A549 (cell line): ENCODE data around the gene IL23R. TPM values are rescaled to one million over a fixed set of nuclear protein-coding genes. Genes with fewer than 3 reads are reported as not detected.

Source experiments
- ATAC-seq, 2 experiments: fragments of 200-7000 bp in 1 of 2; fragments of >200 bp in 1 of 2; cut with Nextera tagmentation in 1 of 2; cut with Tn5 transposase in 1 of 2; 3 replicates each; pipeline versions ENCODE4 v1.8.0 to v1.9.1; 2018 to 2020; ENCODE audit warnings: mild to moderate bottlenecking in 1 of 2, moderate library complexity in 1 of 2
- CTCF ChIA-PET: fragments of 300-600 bp; sonication (Branson Sonifier 250); formaldehyde crosslinking; extraction: SDS; loops from one replicate; lab custom pipeline; 2021; ENCODE audit warnings: antibody characterized with exemption, inconsistent platforms; lab: Yijun Ruan, JAX
- POLR2A ChIA-PET: fragments of 350-600 bp; formaldehyde crosslinking; extraction: SDS; loops from one replicate; lab custom pipeline; 2021; ENCODE audit warnings: antibody characterized with exemption, inconsistent platforms; lab: Yijun Ruan, JAX
- DNase-seq, 2 experiments: peaks; one replicate each; pipeline versions ENCODE4 v3.0.0 to v3.0.0-alpha.2; 2011 to 2016; ENCODE audit warnings: low read depth in 1 of 2, low spot score in 1 of 2
- FAIRE-seq: peaks from 2 replicates; lab custom pipeline; 2011; peaks lifted over from hg19 to GRCh38; lab: Jason Lieb, UNC
- H3K27ac ChIP-seq, 2 experiments: fragments of >200 bp; sonication (Bioruptor Twin); formaldehyde crosslinking; 3 replicates each; pipeline ENCODE4 v1.5.1; 2016 to 2017
- H3K4me1 ChIP-seq: fragments of >200 bp; sonication (Bioruptor Twin); formaldehyde crosslinking; 3 replicates; pipeline ENCODE4 v1.6.1; 2016
- H3K4me2 ChIP-seq: fragments of >200 bp; sonication (Bioruptor Twin); formaldehyde crosslinking; 3 replicates; pipeline ENCODE4 v1.6.1; 2016
- H3K4me3 ChIP-seq: fragments of >200 bp; sonication (Bioruptor Twin); formaldehyde crosslinking; 3 replicates; pipeline ENCODE4 v1.5.1; 2016
- H3K9me3 ChIP-seq: fragments of >200 bp; sonication (Bioruptor Twin); formaldehyde crosslinking; 3 replicates; pipeline ENCODE4 v1.6.1; 2016
- BCL3 ChIP-seq: fragments of >200 bp; sonication (Bioruptor Twin); formaldehyde crosslinking; IDR thresholded peaks from 3 replicates; pipeline ENCODE4 v1.6.1; 2016
- BHLHE40 ChIP-seq: IDR thresholded peaks from 2 replicates; pipeline ENCODE4 v1.6.1; 2012; ENCODE audit warnings: low read depth, low read length, inconsistent platforms
- CBX2 ChIP-seq: fragments of 200-600 bp; sonication (generic); IDR thresholded peaks from 2 replicates; pipeline ENCODE4 v1.6.1; 2016; ENCODE audit warnings: low read depth, mild to moderate bottlenecking, borderline replicate concordance
- CHD4 ChIP-seq: fragments of 200-600 bp; sonication (generic); IDR thresholded peaks from 2 replicates; pipeline ENCODE4 v1.6.1; 2016; ENCODE audit warnings: antibody characterized with exemption, mild to moderate bottlenecking, borderline replicate concordance
- CTCF ChIP-seq: fragments of >200 bp; sonication (Bioruptor Twin); formaldehyde crosslinking; IDR thresholded peaks from 3 replicates; pipeline ENCODE4 v1.5.1; 2016
- HEYL ChIP-seq: fragments of 250-450 bp; sonication (Bioruptor Pico); IDR thresholded peaks from 2 replicates; pipeline ENCODE4 v1.8.0; 2021; ENCODE audit warnings: mild to moderate bottlenecking, moderate library complexity
- KDM1A ChIP-seq: fragments of 200-600 bp; sonication (generic); IDR thresholded peaks from 2 replicates; pipeline ENCODE4 v1.6.1; 2016; ENCODE audit warnings: low read depth, mild to moderate bottlenecking
- MAFK ChIP-seq: fragments of 450-650 bp; IDR thresholded peaks from 2 replicates; pipeline ENCODE4 v1.6.1; 2014; ENCODE audit not compliant: partially characterized antibody
- MAZ ChIP-seq: fragments of 150-350 bp; IDR thresholded peaks from 2 replicates; pipeline ENCODE4 v1.6.1; 2014; ENCODE audit warnings: antibody characterized with exemption, low read depth, low read length, borderline replicate concordance
- NPAS2 ChIP-seq: fragments of 250-450 bp; sonication (Bioruptor Pico); IDR thresholded peaks from 2 replicates; pipeline ENCODE4 v1.8.0; 2022; ENCODE audit warnings: mild to moderate bottlenecking, moderate library complexity, borderline replicate concordance
- PBX3 ChIP-seq: IDR thresholded peaks from 2 replicates; pipeline ENCODE4 v1.6.1; 2012
- PHF8 ChIP-seq: fragments of 200-600 bp; sonication (generic); IDR thresholded peaks from 2 replicates; pipeline ENCODE4 v1.6.1; 2016; ENCODE audit warnings: low read depth, mild to moderate bottlenecking, antibody characterized with exemption, moderate library complexity, borderline replicate concordance
- POLR2A ChIP-seq: IDR thresholded peaks from 2 replicates; pipeline ENCODE4 v1.6.1; 2012; ENCODE audit warnings: mild to moderate bottlenecking, low read length
- POLR2AphosphoS2 ChIP-seq: conservative IDR thresholded peaks from 2 replicates; pipeline ENCODE4 v1.6.1; 2012; ENCODE audit warnings: low read length, improper control_type of control experiment, inconsistent platforms
- RARB ChIP-seq: fragments of 250-450 bp; sonication (Bioruptor Pico); IDR thresholded peaks from 2 replicates; pipeline ENCODE4 v1.8.0; 2021; ENCODE audit warnings: mild to moderate bottlenecking, moderate library complexity
- SREBF2 ChIP-seq: fragments of 450-650 bp; IDR thresholded peaks from 2 replicates; pipeline ENCODE4 v1.6.1; 2014; ENCODE audit warnings: mild to moderate bottlenecking, moderate library complexity
- TFCP2L1 ChIP-seq: fragments of 250-450 bp; sonication (Bioruptor Pico); IDR thresholded peaks from 2 replicates; pipeline ENCODE4 v1.5.0; 2021; ENCODE audit warnings: mild to moderate bottlenecking
- TP53 ChIP-seq: fragments of 250-450 bp; sonication (Bioruptor Pico); IDR thresholded peaks from 2 replicates; pipeline ENCODE4 v1.5.0; 2021; ENCODE audit warnings: mild to moderate bottlenecking, moderate library complexity
- ZFP36 ChIP-seq: fragments of 450-650 bp; IDR thresholded peaks from 2 replicates; pipeline ENCODE4 v1.6.1; 2014; ENCODE audit warnings: borderline replicate concordance; ENCODE audit not compliant: partially characterized antibody
- ZNF302 ChIP-seq: fragments of 250-450 bp; sonication (Bioruptor Pico); IDR thresholded peaks from 2 replicates; pipeline ENCODE4 v1.9.0; 2021; ENCODE audit warnings: inconsistent platforms, mild to moderate bottlenecking, moderate library complexity
- ZSCAN20 ChIP-seq: fragments of 250-450 bp; sonication (Bioruptor Pico); IDR thresholded peaks from 2 replicates; pipeline ENCODE4 v1.8.0; 2022; ENCODE audit warnings: mild to moderate bottlenecking, moderate library complexity
- WGBS: methylation state at CpG from one replicate; pipeline ENCODE4 v1.1.6; 2017; ENCODE audit errors: missing lambda C conversion rate; 5-methylcytosine and 5-hydroxymethylcytosine counted together
- polyA plus RNA-seq, 4 experiments: library from polyadenylated mRNA; depleted of rRNA in 3 of 4; stranded (reverse); fragments of >200 nt; fragmentation: RNase III in 1 of 4; extraction: RNeasy Plus Mini Kit Qiagen cat#74134 plus additional on column Dnase treatment in 1 of 4; gene quantifications; 2 replicates in 3 of 4; 3 replicates in 1 of 4; pipeline ENCODE4 v1.2.3, GENCODE V29; 2011 to 2017
- TF ChIP-seq, protein P1 (sequence below): fragments of 250-450 bp; sonication (Bioruptor Pico); IDR thresholded peaks from 2 replicates; pipeline ENCODE4 v1.5.0; 2021; ENCODE audit warnings: mild to moderate bottlenecking, moderate library complexity, borderline replicate concordance
- TF ChIP-seq, protein P2 (sequence below): fragments of 250-450 bp; sonication (Bioruptor Pico); IDR thresholded peaks from 2 replicates; pipeline ENCODE4 v1.5.0; 2020; ENCODE audit warnings: low read depth, mild to moderate bottlenecking, moderate library complexity
- TF ChIP-seq, protein P3 (sequence below): IDR thresholded peaks from 2 replicates; pipeline ENCODE4 v1.6.1; 2012; ENCODE audit warnings: low read depth, borderline replicate concordance

The IL23R gene
- polyA plus RNA-seq, 2 of the 4 experiments (the other 2 are of a cell fraction): not detected

DNA sequence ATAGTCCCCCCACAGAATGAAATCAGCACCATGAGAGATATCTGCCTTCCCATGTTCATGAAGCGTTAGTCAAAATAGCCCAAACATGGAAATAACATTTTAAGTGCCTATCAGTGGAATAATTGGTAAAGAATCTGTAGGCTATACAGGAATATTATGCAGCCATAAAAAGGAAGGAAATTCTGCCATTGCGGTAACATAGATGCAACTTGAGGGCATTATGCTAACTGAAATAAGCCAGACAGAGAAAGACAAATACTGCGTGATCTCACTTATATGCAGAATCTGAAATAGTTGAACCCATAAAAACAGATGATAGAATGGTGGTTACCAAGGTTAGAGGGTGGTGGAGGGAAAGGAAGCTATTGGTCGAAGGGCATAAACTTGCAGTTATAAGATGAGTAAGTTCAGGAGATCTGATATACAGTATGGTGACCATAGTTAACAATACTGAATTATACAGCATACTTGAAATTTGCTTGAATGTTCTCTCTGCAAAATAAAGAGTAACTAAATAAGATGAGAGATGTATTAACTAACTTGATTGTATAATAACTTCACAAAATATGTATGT, 699 bp upstream of the IL23R start:
- H3K4me2 ChIP-seq: no peak overlapping the region
- ATAC-seq (no peak), FAIRE-seq (no peak), DNase-seq (no peak)
- peaks cover 4% of the 10 kb centered on the region; the same call in 1 of the 3 replicates for H3K4me1 ChIP-seq
- H3K4me3 ChIP-seq: no peak overlapping the region
- POLR2A ChIA-PET: no interaction called here
- no peak for TF ChIP-seq RARB (CRISPR knock-in tag)
- no peak for TF ChIP-seq MAFK
- no peak for TF ChIP-seq MAZ
- no peak for TF ChIP-seq HEYL
- TF ChIP-seq, protein P1, sequence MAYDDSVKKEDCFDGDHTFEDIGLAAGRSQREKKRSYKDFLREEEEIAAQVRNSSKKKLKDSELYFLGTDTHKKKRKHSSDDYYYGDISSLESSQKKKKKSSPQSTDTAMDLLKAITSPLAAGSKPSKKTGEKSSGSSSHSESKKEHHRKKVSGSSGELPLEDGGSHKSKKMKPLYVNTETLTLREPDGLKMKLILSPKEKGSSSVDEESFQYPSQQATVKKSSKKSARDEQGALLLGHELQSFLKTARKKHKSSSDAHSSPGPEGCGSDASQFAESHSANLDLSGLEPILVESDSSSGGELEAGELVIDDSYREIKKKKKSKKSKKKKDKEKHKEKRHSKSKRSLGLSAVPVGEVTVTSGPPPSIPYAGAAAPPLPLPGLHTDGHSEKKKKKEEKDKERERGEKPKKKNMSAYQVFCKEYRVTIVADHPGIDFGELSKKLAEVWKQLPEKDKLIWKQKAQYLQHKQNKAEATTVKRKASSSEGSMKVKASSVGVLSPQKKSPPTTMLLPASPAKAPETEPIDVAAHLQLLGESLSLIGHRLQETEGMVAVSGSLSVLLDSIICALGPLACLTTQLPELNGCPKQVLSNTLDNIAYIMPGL (CRISPR knock-in tag): no peak
- TF ChIP-seq TP53 (CRISPR knock-in tag): no peak
- TF ChIP-seq CHD4: no peak
- no peak for TF ChIP-seq CTCF
- TF ChIP-seq SREBF2: no peak
- TF ChIP-seq NPAS2 (CRISPR knock-in tag): no peak
- TF ChIP-seq CBX2: no peak
- TF ChIP-seq BHLHE40: no peak
- TF ChIP-seq ZFP36: no peak
- no peaks in the 10 kb centered on the region for H3K9me3 ChIP-seq
- no peak overlapping the region for H3K27ac ChIP-seq
- 68% methylated on average over 4 of the region's 4 CpGs for WGBS
- CTCF ChIA-PET: interaction anchor here (0.6 to 3.6 kb wide), 2 partner anchors 17 to 1747 kb away, joined by 6 to 15 read pairs; no protein-coding TSS in a partner anchor

DNA sequence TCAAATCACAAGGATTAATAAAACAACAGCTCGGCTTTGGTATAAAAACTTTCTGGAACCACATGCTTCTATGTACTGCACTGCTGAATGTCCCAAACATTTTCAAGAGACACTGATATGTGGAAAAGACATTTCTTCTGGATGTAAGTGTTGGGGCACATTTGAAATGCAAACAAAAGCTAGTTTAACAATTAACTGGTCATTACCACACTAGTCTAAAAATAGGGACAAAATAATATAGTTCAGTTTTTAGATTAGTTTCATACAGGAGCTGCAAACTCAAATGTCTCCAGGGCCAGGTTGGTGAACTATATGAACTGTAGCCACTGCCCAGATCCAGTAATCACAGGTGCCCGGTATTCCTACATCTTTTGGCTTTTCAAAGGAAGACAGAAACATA, 3.2 kb downstream of the IL23R start:
- DNase-seq (no peak), ATAC-seq (no peak)
- Histone ChIP-seq H3K27ac (no peak overlapping the region), H3K9me3 (no peaks in the 10 kb centered on the region), H3K4me2 (no peak overlapping the region), H3K4me1 (no peaks in the 10 kb centered on the region)
- ChIA-PET CTCF (interaction anchor here (0.5 kb wide), 1 partner anchor 235 kb away, joined by 3 read pairs; no protein-coding TSS in a partner anchor), POLR2A (no interaction called here)
- 64% methylated on average over 2 of the region's 2 CpGs for WGBS
- TF ChIP-seq ZSCAN20: no peak
- no peak for TF ChIP-seq POLR2A
- TF ChIP-seq BCL3: no peak
- TF ChIP-seq, all 56 proteins: peak for 0
- H3K4me3 ChIP-seq: no peak overlapping the region
- no peak for FAIRE-seq

DNA sequence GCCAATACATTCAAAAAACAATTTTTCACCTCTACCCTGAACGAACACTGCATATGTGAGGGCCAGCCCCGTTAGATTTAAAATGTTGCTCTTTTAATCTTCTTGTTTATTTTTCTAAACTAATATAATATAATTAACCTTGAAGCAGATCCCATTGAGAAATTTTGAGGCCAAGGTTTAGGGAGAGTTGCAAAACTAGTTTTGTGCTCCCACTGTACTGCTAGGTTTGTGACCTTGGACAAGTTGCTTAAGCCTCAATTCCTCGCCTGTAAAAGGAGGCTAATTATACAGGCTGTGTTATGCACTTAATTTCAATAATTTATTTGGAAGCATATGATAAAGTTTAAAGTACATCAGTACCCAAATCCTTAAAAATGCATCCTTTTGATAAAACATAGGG, 3.7 kb downstream of the IL23R start:
- no peak overlapping the region for H3K4me2 ChIP-seq
- TF ChIP-seq PBX3 (no peak), POLR2AphosphoS2 (no peak), PHF8 (no peak), TFCP2L1 (CRISPR knock-in tag) (no peak), ZNF302 (no peak), KDM1A (no peak)
- TF ChIP-seq, protein P2, sequence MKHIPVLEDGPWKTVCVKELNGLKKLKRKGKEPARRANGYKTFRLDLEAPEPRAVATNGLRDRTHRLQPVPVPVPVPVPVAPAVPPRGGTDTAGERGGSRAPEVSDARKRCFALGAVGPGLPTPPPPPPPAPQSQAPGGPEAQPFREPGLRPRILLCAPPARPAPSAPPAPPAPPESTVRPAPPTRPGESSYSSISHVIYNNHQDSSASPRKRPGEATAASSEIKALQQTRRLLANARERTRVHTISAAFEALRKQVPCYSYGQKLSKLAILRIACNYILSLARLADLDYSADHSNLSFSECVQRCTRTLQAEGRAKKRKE (CRISPR knock-in tag): no peak
- TF ChIP-seq, protein P3, sequence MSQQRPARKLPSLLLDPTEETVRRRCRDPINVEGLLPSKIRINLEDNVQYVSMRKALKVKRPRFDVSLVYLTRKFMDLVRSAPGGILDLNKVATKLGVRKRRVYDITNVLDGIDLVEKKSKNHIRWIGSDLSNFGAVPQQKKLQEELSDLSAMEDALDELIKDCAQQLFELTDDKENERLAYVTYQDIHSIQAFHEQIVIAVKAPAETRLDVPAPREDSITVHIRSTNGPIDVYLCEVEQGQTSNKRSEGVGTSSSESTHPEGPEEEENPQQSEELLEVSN: no peak
- CTCF ChIA-PET: interaction anchor here (0.6 kb wide), 1 partner anchor 41 kb away, joined by 3 read pairs; no protein-coding TSS in a partner anchor
- ATAC-seq (no peak), DNase-seq (no peak), FAIRE-seq (no peak)
- H3K9me3 ChIP-seq: no peaks in the 10 kb centered on the region
- H3K4me3 ChIP-seq: no peak overlapping the region
- WGBS: 44% methylated on average over 3 of the region's 3 CpGs
- POLR2A ChIA-PET: no interaction called here
- H3K4me1 ChIP-seq: no peaks in the 10 kb centered on the region
- no peak overlapping the region for H3K27ac ChIP-seq
